SU-DHL-6 (cell line): Measurements from ENCODE around the gene TNFAIP1.

Source experiments
- CTCF ChIP-seq: fragments of 200-600 bp; sonication (generic); IDR thresholded peaks from one replicate; pipeline ENCODE4 v1.5.1; 2017; ENCODE audit warnings: antibody characterized with exemption, mild to moderate bottlenecking, low read length, moderate library complexity; ENCODE audit not compliant: insufficient read depth, poor library complexity, severe bottlenecking
- EZH2phosphoT487 ChIP-seq: fragments of 200-600 bp; sonication (generic), shearing (Covaris generic); conservative IDR thresholded peaks from 2 replicates; pipeline ENCODE4 v1.6.1; 2018; ENCODE audit warnings: mild to moderate bottlenecking, antibody characterized with exemption, low read length, moderate library complexity, mixed read lengths

- TF ChIP-seq CTCF, result no peak
- no peak for TF ChIP-seq EZH2phosphoT487
These were observed 3.9 kb downstream of the TNFAIP1 start for GRCh38 chr17:28339431-28339830.
